Measurements from ENCODE around the gene RGCC.
A peak's percentile ranks its signal among the peaks of the same experiment; 100 is the strongest.
"Not testable (repeated sequence)": the region's sequence is repeated elsewhere in the genome, so short reads cannot be mapped to it uniquely, and the experiment has no call there.

RGCC gene

DNA sequence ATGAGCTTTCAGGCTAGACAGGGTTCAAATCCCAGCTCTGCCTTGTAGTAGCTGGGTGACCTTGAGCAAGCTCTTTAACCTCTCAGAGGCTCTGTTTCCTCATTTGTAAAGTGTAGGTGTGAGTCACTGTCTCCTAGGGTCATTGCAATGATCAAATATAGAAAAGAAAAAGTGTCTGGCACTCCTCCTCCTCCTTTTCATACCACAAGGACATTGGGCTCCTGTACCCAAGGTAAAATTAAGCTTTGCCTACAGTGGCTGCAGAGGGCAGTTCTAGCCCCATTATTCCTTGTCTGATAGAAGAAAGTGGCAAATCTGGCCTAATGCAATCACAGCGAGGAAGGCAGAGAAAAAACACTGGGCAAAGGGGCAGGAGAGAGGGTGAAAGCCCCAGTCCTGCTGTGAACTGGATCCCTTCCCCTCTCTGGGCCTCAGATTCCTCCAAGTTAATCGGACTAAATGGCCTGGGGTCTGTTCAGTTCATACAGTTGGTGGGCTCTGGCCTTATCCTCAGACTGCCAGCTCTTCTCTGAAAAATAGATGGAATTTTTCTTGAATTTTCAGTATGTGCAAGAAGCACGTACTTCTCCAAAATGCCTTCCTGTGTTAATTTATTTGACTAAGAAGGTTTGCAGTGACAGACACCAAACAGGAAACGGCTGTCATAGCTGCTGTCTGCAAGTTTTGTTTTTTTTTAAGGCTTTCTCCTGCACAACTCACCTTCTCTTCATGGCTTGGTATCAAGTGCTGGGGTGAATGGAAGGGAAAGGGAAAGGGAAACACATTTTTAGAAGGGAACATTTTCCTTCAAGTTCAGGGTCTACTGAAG is 35.3 kb downstream of the RGCC start:
- peak; percentile 59 for DNase-seq

DNA sequence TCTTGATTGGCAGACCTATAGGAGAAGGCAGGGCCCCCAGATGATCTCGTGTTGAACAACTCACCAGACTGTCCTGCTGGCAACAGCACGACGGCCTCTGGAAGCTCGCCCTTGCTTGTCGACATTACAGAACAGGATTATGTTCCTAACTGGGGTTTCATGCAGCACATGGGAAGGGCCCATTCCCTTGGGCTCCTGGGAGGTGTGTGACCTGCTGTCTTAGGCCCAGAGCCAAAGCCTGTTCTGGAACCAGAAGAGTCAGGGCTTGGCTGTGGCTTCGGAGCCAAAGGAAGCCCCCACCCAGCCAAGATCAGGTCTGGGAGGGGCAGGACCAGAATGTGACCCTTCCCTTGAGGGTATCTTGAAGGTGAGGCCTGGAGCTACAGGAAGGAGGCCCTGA is 36.9 kb downstream of the RGCC start:
- no peak for DNase-seq

DNA sequence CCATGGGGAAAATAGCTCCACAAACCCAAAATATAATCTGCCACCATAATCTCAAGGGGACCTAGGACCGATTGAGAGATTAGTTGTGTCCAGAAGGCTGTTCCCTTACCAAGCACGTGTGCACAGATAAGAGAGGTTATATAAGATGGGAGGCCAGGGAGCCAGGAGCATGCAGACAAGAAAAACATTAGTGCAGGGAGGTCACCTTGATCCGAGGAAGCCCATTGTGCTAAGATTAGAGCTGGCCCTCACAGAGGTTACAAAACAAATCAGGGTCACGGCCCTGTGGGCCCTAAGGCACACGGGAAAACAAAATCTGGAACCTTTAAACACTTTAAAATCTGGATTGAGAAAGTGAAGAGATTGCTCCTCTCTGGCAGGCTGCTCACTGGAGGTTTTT is 37.7 kb downstream of the RGCC start:
- DNase-seq: no peak

DNA sequence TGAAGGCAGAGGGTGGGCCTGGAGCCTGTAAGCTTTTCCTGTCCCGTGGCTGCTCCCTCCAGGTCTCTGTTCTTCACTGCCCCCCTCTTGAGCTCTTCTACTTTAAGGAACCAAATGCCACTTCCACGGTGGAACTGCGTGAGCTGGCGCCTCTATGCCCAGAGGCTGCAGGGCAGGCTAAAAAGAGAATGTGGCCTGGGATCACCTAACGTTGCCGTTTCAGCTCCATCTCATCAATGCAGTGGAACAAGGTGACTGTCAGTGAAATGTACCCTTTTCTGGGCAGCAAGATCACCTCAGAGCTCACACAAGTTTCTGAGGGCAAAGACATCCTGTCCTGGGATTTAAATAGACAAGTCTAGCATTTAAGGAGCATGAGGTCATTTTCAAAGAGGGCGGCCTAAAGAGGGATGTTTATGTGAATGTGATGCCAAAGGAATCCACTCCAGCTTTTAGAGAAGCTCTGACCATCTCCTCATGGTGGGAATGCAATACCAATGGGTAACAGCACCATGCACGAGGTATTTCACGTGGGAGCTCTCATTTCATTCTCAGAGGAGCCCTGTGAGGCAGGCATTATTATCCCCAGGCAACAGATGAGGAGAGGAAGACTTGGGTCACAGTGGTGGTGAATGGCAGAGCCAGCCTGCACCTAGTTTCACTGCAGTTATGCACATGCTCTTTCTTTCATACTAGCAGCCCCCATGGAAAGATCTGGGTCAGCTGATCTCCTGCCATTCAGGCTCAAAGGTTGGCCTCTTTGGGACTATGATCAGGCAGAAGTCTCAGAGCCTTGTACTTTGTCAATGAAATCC is 39.3 kb downstream of the RGCC start:
- DNase-seq: no peak

DNA sequence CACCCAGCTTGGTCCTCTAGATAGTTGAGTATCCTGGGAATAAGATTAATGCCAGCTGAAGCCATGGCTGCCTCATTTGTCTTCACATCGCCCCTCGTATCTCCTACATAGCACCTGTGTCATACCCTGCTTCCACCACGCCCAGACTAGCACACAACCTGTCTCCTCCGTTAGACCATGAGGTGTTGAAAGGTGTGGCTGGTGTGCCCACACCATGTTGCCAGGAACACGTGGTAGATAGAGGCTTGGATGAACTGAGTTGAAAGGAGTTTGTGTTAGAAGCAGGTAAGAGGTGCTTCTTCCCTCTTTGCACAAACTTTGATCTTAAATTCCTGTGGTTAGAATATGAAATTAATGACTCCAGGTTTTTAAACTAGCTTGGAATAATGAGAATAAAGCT is 40.1 kb downstream of the RGCC start:
- DNase-seq: no peak

DNA sequence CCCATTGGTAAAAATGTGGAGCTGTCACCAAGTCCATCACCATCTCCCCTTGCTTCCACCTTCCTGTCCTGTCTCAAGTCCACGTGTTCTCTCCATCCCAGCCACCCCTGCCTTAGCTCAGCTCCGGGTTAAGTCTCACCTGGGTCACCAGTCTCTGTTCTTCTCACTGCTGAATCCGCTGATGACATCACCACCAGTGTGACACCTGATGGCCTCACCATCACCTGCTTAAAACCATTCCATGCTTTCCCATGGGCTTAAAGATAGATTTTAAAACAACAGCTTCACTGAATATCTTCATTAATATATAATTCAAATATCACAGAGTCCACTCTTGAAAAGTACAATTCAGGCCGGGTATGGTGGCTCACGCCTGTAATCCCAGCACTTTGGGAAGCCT is 42.1 kb downstream of the RGCC start:
- no peak for DNase-seq

DNA sequence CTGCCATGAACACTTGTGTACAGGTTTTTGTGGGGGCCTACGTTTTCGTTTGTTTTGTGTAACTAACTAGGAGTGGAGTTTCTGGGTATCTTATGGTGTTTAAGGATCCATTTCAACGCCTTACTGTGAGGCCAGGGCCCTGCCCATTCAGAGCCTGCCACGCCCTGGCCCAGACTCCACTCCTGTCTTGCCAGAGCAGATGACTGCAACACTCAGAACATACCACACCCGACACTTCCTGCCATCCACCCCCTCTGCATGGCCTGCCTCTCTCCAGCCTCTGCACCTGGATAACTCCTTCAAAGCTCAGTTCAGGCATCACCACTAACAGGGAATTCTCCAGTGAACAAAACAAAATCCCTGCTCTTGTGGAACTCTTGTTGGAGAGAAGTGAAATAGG is 43.2 kb downstream of the RGCC start:
- peak; percentile 26 for DNase-seq

DNA sequence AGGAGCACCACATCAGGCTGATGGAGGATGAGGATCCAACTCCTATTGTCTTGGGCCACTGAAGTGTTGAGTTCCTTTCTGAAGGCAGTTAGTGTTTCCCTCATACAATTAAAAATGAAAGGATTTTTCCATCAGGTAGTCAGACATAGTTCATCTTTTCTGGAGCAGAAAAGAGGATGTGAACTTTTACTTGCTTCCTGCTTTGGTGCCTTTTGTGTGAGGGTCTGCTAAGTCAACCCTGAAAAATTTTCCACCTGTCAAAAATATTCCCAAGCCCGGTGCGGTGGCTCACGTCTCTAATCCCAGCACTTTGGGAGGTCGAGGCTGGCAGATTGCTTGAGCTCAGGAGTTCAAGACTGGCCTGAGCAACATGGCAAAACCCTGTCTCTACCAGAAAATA is 43.9 kb downstream of the RGCC start:
- DNase-seq: no peak

DNA sequence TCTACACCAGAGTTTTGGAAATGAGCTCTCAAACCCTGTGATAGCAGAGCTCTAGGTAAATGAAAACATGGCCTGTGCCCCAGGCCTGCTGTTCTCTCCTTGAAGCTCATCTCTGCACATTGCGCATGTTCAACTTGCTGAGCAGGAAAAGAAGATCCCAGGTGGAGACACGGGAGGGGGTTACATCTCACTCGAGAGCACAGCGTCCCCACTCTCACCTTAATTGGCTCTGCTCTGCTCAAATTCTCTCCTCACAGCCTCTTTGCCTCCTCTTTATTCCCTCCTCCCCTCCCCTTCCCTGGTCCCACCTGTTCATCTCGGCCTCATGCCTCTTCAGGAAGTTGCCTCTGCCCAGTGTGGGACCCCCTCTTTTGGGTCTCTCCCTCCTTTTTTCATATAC is 44.7 kb downstream of the RGCC start:
- no peak for DNase-seq

DNA sequence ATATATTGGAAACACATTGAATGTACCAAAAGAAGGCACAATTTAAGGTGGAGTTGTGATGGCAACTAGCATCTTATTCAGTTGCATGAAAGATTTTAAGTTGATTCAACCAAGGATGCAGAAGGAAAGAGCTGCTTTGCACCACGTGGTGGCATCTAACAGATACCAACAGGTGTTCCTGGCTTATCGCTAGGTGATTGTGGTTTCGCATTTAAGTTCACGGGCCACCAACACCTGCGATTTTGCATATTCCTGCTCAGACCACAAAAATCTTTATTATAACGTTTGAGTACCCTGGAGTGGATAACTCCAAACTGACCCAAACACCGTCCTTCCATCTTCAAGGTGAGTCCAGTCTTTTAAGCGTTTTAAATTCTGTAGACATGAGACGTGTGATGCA is 45.3 kb downstream of the RGCC start:
- DNase-seq: peak; percentile 36

DNA sequence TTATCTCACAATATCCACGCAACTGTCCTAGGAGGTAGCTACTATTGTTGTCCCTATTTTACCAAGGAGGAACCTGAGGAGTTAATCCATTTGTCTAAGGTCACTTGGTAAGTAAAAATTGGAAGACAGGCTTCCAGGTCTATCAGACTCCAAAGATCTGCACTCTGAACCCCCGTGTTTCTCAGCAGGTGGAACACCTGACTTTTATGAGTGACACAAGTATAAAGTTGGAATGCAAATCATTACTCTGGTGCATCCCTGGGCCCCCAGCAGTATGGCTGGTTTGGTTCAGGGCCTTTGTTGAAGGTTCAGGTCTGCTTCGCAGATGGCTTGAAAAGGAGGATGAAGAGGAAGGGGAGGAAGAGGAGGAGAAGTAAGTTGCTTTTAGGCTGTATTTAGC is 46.0 kb downstream of the RGCC start:
- DNase-seq: no peak

DNA sequence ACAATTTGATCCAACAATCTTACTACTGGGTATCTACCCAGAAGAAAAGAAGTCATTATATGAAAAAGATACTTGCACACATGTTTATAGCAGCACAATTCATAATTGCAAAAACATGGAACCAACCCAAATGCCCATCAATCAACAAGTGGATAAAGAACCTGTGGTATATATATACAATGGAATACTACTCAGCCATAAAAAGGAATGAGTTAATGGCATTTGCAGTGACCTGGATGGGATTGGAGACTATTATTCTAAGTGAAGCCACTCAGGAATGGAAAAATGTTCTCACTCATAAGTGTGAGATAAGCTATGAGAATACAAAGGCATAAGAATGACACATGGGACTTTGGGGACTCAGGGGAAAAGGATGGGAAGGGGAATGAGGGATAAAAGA is 47.3 kb downstream of the RGCC start:
- DNase-seq: not testable (repeated sequence)

DNA sequence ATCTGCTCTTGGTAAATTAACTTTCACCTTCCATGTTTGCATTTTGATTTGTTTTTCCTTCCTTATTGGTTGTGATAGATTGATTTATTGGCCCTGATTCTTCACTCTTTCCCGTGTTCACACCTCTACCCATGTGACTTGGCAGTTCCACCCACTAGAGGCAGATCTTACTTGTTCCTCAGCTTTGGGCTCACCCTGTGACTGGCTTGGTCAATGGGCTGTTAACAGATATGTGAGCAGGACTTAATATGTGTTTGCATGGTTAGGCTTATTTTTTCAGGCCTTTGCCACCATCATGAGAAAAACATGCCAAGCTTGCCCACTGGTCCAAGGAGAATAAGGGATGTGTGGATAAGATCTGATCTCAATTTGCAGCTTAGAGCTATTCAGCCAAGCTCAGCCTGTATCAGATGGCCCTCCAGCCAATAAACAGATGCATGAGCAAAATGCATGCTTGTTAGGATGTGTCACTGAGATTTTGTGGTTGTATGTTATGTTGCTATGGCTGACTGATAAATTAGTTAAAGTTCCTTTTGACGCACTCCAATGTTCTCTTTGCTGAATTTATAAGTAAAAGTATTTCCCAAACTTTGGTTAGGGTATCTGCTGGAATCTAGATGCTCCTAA is 48.0 kb downstream of the RGCC start:
- no peak for DNase-seq

DNA sequence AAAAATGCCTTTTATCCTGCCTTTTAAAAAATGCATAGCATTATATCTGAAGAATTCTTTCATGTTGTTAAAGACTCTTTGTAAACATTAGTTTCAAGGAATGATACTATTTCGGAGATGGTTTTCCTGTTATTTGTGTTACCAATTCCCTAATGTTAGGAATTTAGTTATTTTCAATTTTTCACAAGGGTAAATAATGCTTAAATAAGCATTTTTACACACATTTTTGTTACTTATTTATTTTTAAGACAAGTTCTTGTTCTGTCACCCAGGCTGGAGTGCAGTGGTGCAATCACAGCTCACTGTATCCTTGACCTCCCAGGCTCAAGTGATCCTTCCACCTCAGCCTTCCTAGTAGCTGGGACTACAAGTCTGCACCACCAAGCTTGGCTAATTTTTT is 49.0 kb downstream of the RGCC start:
- no peak for DNase-seq

DNA sequence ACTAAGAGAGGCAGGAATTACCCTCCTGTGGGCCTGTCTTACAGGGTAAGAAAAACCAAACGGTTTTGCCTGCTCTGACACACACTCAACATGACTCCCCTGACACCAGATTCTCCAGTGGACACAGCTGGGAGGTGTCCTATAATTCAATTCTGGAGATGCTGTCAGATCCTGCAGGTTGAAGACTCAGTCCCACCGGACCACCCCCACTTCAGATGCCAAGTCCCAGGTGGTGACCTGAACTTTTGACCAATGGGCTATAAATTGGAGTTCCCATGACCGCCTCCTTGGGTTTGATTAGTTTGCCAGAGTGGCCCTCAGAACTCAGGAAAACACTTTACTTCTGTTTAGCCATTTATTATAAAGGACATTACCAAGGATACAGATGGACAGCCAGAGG is 52.6 kb downstream of the RGCC start:
- no peak for DNase-seq

DNA sequence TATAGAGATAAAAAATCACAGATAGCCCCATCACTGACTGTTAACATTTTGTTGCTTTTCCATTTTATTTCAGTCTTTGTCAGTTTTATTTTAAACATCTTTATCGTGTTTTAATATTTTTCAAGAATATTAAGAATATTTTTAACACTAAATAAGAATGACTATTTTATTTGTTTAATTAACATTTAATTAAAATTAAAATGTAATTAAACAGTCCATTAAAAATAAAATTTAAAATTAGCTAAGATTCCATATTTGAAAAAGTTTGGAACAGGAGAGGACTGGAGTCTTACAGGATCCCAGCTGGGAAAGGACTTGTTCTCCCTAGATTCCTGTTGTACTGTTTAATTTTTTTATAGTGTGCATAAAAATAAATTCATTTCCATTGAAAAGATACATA is 54.5 kb downstream of the RGCC start:
- DNase-seq: no peak

DNA sequence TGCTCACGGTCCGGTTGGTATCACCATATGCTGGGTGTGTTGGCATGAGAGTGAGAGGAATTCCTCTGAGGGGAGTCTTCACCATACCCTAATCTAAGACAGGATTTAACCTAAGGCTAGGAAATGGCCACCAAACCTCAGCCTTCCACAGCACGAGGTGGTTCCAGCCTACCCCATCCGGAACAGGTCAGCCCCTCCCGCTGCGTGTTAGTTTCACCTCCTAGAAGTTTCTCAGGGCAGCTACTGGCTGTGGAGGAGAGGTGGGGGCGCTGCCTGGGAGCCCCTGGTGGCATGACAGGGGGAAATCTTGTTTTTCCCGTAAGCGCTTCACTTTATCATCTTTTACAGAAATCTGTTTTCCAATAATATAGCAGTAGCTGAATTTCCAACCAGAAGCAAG is 55.1 kb downstream of the RGCC start:
- DNase-seq: no peak

DNA sequence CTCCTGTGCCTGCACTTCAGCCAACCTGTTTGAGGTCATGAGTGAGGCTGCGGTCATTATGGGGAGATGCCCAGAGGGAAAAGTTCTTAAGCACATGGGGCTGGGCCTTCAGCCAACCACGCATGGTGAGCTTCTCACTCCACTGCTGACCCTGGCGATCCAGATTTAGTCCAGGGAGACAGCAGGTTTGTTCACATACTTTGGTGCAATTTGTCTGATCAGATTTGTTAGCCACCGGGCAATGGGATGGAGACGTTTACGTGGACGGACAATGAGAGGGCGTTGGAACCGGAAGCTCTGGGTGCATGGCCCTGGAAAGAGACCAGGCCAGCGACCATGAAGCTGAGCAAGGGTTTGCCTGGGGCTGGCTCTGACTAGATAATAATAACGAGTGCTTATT is 56.2 kb downstream of the RGCC start:
- no peak for DNase-seq

DNA sequence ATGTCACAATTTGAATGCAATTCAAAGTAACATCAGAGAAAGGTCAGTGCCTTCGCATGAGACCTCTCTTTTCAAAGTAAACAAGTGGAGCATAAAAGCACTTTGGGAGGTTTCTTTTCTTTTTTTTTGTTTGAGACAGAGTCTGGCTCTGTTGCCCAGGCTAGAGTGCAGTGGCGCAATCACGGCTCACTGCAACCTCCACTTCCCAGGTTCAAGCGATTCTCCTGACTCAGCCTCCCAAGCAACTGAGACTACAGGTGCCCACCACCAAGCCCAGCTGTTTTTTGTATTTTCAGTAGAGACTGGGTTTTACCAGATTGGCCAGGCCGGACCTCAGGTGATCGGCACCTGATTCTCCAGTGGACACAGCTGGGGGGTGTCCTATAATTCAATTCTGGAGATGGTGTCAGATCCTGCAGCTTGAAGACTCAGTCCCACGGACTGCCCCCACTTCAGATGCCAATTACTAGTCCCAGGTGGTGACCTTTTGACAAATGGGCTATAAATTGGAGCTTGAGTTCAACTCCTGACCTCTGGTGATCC is 57.6 kb downstream of the RGCC start:
- DNase-seq: no peak

DNA sequence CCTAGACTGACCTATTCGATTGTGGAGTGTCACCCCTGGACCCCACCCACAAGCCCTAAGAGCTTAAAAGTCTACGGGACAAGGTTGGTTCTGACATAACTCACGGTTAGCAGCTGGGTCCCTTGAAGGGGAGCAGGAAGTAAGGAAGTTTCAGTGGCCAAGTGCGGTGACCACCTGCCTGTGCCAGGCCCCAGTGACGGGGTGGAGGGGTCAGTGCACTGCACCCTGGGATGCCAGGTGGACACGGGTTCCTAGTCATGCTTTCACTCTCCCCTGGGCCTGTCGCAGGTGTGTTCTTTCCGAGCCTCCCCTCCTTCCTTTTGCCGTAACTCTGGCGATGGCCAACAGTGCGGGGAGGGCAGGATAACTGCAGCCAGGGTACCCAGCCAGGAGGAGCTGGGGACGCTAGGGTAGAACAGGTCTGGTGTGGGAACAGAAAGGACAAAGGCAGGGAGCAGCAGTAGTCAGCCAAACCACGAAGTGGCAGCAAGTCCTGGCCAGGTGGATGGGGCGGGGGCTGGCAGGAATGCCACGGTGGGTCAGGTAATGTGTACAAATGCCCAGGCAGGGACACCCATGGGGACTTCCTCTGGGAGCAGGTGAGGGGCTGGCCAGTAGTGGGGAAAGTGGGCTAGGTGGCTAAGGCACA is 58.3 kb downstream of the RGCC start:
- no peak for DNase-seq

DNA sequence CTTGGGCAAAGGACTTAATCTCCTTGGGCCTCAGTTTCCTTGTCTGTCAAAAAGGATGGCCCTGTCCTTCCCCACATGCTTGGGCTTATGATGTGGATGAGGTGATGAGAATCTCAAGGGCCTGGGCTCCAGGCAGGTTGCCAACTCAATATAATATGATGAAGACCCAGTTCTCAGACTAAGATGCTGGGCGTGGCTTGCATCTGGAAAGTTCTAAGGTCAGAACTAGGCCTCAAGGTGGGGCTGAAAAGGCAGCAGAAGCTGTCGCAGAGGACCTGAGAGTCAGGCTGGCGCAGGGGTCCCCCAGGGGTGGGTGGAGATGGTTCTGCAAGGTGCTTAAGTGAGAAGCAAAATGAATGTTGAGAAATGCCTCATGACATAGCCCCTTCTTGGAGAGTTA is 58.8 kb downstream of the RGCC start:
- DNase-seq: no peak

DNA sequence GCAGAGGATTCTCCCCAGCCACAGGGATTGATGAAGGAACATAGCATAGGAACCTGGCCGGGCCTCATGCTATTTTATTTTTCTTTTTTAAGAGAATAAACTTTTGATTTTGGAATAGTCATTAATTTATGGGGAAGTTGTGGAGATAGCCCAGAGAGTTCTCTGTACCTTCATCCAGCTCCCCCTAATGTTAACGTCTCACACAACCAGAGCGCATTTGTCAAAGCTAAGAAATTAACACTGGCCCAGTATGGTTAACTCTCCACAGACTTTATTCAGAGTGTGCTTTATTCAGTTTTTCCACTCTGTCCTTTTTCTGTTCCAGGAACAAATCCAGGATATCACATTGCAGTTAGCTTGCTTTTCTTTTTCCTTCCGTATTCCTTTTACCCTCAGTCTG is 59.4 kb downstream of the RGCC start:
- DNase-seq: no peak

DNA sequence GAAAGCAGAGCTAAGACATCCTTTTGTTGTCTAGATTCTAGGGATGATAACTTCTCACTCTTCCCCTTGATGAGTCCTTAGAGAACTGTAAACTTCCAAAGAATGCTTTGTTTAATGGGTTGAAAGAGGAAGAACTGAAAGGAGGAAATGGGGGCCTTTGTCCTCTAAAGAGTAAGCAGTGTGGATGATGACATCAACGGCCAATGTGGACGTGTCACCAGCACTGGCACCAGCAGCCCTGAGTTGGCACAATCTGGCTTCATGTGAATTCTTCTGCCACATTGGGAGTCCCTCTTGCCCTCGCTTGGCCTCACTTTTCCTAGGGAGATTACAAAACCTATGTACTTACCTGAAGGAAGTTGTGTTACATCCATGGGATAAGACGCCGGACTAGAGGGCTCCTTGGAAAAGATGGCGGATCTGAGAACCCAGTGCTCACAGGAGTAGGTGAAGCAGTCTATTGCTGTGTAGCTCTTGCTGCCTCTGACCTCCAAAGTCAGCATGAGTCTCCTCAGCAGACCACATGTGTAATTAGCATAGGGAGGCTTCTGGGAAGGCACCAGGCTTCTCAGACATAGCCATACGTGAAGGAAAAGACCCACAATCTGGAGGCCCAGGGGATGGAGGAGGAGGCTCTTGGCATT is 62.8 kb downstream of the RGCC start:
- DNase-seq: no peak

All from CD4-positive, alpha-beta T cell treated with Interleukin-21 for 1 hour (primary cell).